K562 treated with DMSO at 1 percent for 48 hours (cell line): ENCODE measurements around the gene TPK1. TPM values are rescaled to one million over a fixed set of nuclear protein-coding genes. Genes with fewer than 3 reads are reported as not detected.

Experiments
- total RNA-seq: library from RNA; unstranded; fragments of 300-600 nt; gene quantifications from 2 replicates; pipeline ENCODE4 v1.2.3, GENCODE V29; 2022; ENCODE audit warnings: low replicate concordance; ENCODE audit errors: extremely low read depth

The TPK1 gene
- total RNA-seq: not detected in 2 replicates

GRCh38 chr7:144835652-144836544 is at the start of gene TPK1:
TPK1 (minus strand) TSS chr7:144836053; CDS start chr7:144835602, 451 bp downstream.

GRCh38 chr7:144403649-144404061 is 432.2 kb downstream of the TPK1 start, which contains the start of gene NOBOX:
NOBOX (minus strand) TSS chr7:144403693.

